Right lobe of liver (tissue), 4 donors: Measurements from ENCODE around the gene VWDE.

Experiments
- CTCF ChIP-seq, 4 donors: fragments of 200-600 bp in 3 of 4; fragments of 450-650 bp in 1 of 4; IDR thresholded peaks; one replicate each; pipeline versions ENCODE4 v1.5.1 to v1.8.0; 2016 to 2022; ENCODE audit warnings: antibody characterized with exemption in 4 of 4, mild to moderate bottlenecking in 2 of 4
- POLR2A ChIP-seq: fragments of 450-650 bp; IDR thresholded peaks from one replicate; pipeline ENCODE4 v1.6.1; 2017; ENCODE audit warnings: antibody characterized with exemption, mild to moderate bottlenecking
- donor health status: DM: no; HTN: no; CAD: no.
- donor health status: DM: no; HTN: no; CAD: no.
- donor health status: DM: no; HTN: yes; CAD: no.

- TF ChIP-seq CTCF (IDR thresholded peaks at IDR 0.05): no peak
- TF ChIP-seq POLR2A: no peak
Measured at GRCh38 chr7:12450615-12451014, 47.0 kb upstream of the VWDE start.
